ENCODE results near the gene TM4SF20. TPM values are rescaled to one million over a fixed set of nuclear protein-coding genes. Genes with fewer than 3 reads are reported as not detected.
A peak's percentile ranks its signal among the peaks of the same experiment; 100 is the strongest.

The TM4SF20 gene
- total and polyA plus RNA-seq, 4 donors = not detected

GRCh38 chr2:227406177-227407031 lies 27.3 kb upstream of the TM4SF20 start:
- no peaks in the 10 kb centered on the region for H3K36me3 ChIP-seq (ENCODE audit: control insufficient read depth in 4 of 4, insufficient read depth in 3 of 4, low read depth in 1 of 4, low read length in 3 of 4)
- 3% methylated on average over 7 of the region's 7 CpGs for WGBS
- H3K9me3 ChIP-seq (ENCODE audit: control insufficient read depth in 4 of 4, low read length in 3 of 4) = no peaks in the 10 kb centered on the region
- peak overlapping the region; percentile 46 to 85 for H3K27ac ChIP-seq (ENCODE audit: low read depth in 1 of 2, low read length in 2 of 2)
- H3K9ac ChIP-seq (ENCODE audit: low read depth in 1 of 2, low read length in 2 of 2) = no peak overlapping the region
- peak; percentile 40 for DNase-seq (ENCODE audit: low spot score)
- peaks cover 2 to 10% (median 8%) of the 10 kb centered on the region in 4 donors for H3K4me1 ChIP-seq (ENCODE audit: control insufficient read depth in 4 of 4, insufficient read depth in 4 of 4, low read length in 3 of 4)
- H3K4me3 ChIP-seq (ENCODE audit: low read depth in 1 of 3, low read length in 3 of 3) = no peak overlapping the region
- H3K27me3 ChIP-seq (ENCODE audit: control insufficient read depth in 4 of 4, insufficient read depth in 4 of 4, low read length in 3 of 4) = no peaks in the 10 kb centered on the region
- TF ChIP-seq FOXA1 (IDR thresholded peaks at IDR 0.05) (no peak), SP1 (IDR thresholded peaks at IDR 0.05) (peak; percentile 74), HNF4A (conservative IDR thresholded peaks at IDR 0.05) (peak; percentile 56 to 70), CTCF (IDR thresholded peaks at IDR 0.05; ENCODE audit: low read depth, low read length, missing input control) (peak; percentile 74), ZBTB33 (IDR thresholded peaks at IDR 0.05) (no peak), JUND (IDR thresholded peaks at IDR 0.05) (peak; percentile 66 to 79), HNF4G (IDR thresholded peaks at IDR 0.05) (peak; percentile 44), NR2F2 (IDR thresholded peaks at IDR 0.05) (peak; percentile 39), GABPA (IDR thresholded peaks at IDR 0.05 in 1 of 2, conservative IDR thresholded peaks at IDR 0.05 in 1 of 2) (peak; percentile 62 to 78), REST (IDR thresholded peaks at IDR 0.05) (no peak), EGR1 (IDR thresholded peaks at IDR 0.05; ENCODE audit: low read depth in 2 of 2) (no peak), RXRA (IDR thresholded peaks at IDR 0.05) (peak; percentile 43 to 75), ATF3 (IDR thresholded peaks at IDR 0.05) (peak; percentile 62), FOXA2 (IDR thresholded peaks at IDR 0.05) (no peak), YY1 (IDR thresholded peaks at IDR 0.05) (peak; percentile 27), RAD21 (IDR thresholded peaks at IDR 0.05) (peak; percentile 98), TAF1 (conservative IDR thresholded peaks at IDR 0.05) (no peak), MAX (IDR thresholded peaks at IDR 0.05) (no peak)
